Measurements from ENCODE around the gene UCN. TPM values are rescaled to one million over a fixed set of nuclear protein-coding genes. Genes with fewer than 3 reads are reported as not detected.

UCN gene
- total RNA-seq, 2 donors from 2014 or later, result 0.59 to 0.75 TPM

DNA sequence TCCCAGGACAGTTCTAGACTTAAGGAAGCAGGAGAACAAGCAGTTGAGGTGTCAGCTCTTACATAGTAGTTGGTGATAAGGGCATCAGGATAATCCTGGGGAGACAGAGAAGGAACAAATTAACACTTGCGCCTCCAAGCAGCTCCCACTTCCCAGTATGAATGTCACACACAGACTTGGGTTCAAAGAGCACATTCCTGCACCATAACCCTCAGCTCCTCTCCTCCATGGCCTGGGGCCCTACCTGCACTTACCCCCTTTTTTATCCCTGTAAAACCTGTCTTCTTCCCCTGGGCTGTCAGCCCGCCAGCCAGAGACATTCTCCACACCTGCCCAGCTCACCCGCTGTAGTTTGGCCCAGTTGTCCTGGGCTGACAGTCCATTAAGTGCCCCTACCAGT lies 3.9 kb upstream of the UCN start:
- Mint-ChIP-seq H3K4me3 (no peak overlapping the region), H3K9me3 (no peaks in the 10 kb centered on the region), H3K27me3 (ENCODE audit: insufficient read depth) (peaks cover 24% of the 10 kb centered on the region), H3K36me3 (ENCODE audit: low read depth) (peaks cover 9% of the 10 kb centered on the region), H3K4me1 (peaks cover 2% of the 10 kb centered on the region), H3K27ac (no peak overlapping the region)
- Histone ChIP-seq H3K9me3 (ENCODE audit: control insufficient read depth, low read length) (no peaks in the 10 kb centered on the region), H3K27ac (ENCODE audit: low read depth, low read length) (no peak overlapping the region), H3K4me3 (ENCODE audit: low read length) (no peak overlapping the region), H3K36me3 (ENCODE audit: control insufficient read depth, insufficient read depth, low read length) (no peaks in the 10 kb centered on the region), H3K27me3 (ENCODE audit: control insufficient read depth, insufficient read depth, low read length, poor library complexity, severe bottlenecking) (peaks cover 26% of the 10 kb centered on the region), H3K9ac (ENCODE audit: extremely low read depth, low read length, poor library complexity, severe bottlenecking) (no peak overlapping the region), H3K4me1 (ENCODE audit: control insufficient read depth, insufficient read depth, low read length) (peaks cover 4% of the 10 kb centered on the region)
- TF ChIP-seq CTCF (conservative IDR thresholded peaks at IDR 0.05), result no peak
- no peak for DNase-seq
- WGBS, 2 experiments (ENCODE audit: insufficient coverage in 1 of 2, insufficient read length in 1 of 2), result 94 to 100% methylated on average over 1 to 3 of the region's 3 CpGs

DNA sequence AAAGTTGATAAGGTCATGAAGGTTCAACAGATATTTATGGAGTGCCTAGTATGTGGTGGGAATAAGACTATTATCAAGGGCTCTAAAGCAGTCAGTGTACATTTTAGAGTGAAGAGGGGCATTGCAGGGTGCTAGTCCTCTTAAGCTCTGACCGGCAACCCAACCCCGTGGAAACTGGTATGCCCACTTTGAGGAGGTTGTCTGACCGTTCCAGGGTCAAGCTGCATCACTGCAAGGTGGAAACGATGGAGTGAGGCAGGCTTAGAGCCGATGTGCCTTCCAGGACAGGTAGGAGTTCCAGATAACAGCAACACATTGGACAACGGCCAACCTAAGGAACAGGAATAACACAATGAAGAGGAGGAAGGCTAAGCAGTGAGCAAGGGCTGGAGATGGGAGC lies 1.4 kb upstream of the UCN start:
- Histone ChIP-seq H3K36me3 (ENCODE audit: control insufficient read depth, insufficient read depth, low read length) (no peaks in the 10 kb centered on the region), H3K27ac (ENCODE audit: low read depth, low read length) (no peak overlapping the region), H3K27me3 (ENCODE audit: control insufficient read depth, insufficient read depth, low read length, poor library complexity, severe bottlenecking) (peaks cover 51% of the 10 kb centered on the region), H3K9me3 (ENCODE audit: control insufficient read depth, low read length) (no peaks in the 10 kb centered on the region), H3K4me3 (ENCODE audit: low read length) (no peak overlapping the region), H3K4me1 (ENCODE audit: control insufficient read depth, insufficient read depth, low read length) (peaks cover 6% of the 10 kb centered on the region), H3K9ac (ENCODE audit: extremely low read depth, low read length, poor library complexity, severe bottlenecking) (no peak overlapping the region)
- Mint-ChIP-seq H3K9me3 (no peaks in the 10 kb centered on the region), H3K4me3 (no peak overlapping the region), H3K36me3 (ENCODE audit: low read depth) (peaks cover 9% of the 10 kb centered on the region), H3K4me1 (peaks cover 2% of the 10 kb centered on the region), H3K27ac (no peak overlapping the region), H3K27me3 (ENCODE audit: insufficient read depth) (peaks cover 49% of the 10 kb centered on the region)
- TF ChIP-seq CTCF (conservative IDR thresholded peaks at IDR 0.05), result no peak
- WGBS, 2 experiments (ENCODE audit: insufficient coverage in 1 of 2, insufficient read length in 1 of 2), result 96 to 99% methylated on average over 6 of the region's 6 CpGs
- DNase-seq, result no peak

- DNase-seq, result peak; percentile 74
- no peaks in the 10 kb centered on the region for H3K9me3 ChIP-seq (ENCODE audit: control insufficient read depth, low read length)
- Mint-ChIP-seq H3K36me3 (ENCODE audit: low read depth) (peaks cover 9% of the 10 kb centered on the region), H3K4me3 (peak overlapping the region; percentile 35), H3K27me3 (ENCODE audit: insufficient read depth) (peaks cover 53% of the 10 kb centered on the region), H3K4me1 (peaks cover 2% of the 10 kb centered on the region), H3K27ac (no peak overlapping the region), H3K9me3 (no peaks in the 10 kb centered on the region)
- WGBS, 2 experiments (ENCODE audit: insufficient coverage in 1 of 2, insufficient read length in 1 of 2), result 5% methylated on average over 35 to 75 of the region's 75 CpGs
- H3K27ac ChIP-seq (ENCODE audit: low read depth, low read length), result no peak overlapping the region
- TF ChIP-seq CTCF (conservative IDR thresholded peaks at IDR 0.05), result no peak
- peaks cover 57% of the 10 kb centered on the region for H3K27me3 ChIP-seq (ENCODE audit: control insufficient read depth, insufficient read depth, low read length, poor library complexity, severe bottlenecking)
- no peak overlapping the region for H3K9ac ChIP-seq (ENCODE audit: extremely low read depth, low read length, poor library complexity, severe bottlenecking)
- peaks cover 6% of the 10 kb centered on the region for H3K4me1 ChIP-seq (ENCODE audit: control insufficient read depth, insufficient read depth, low read length)
- no peaks in the 10 kb centered on the region for H3K36me3 ChIP-seq (ENCODE audit: control insufficient read depth, insufficient read depth, low read length)
- H3K4me3 ChIP-seq (ENCODE audit: low read length), result peak overlapping the region; percentile 36
Measured at GRCh38 chr2:27307545-27308358, 493 bp downstream of the UCN start.
